Measurements from ENCODE around the gene CYTIP. TPM values are rescaled to one million over a fixed set of nuclear protein-coding genes. Genes with fewer than 3 reads are reported as not detected.

Gene CYTIP
- total RNA-seq, 1 experiment from 2014 or later, result 1.2 TPM

GRCh38 chr2:157459486-157459885, 15.6 kb upstream of the CYTIP start (continued):
- TF ChIP-seq E2F1 (CRISPR knock-in tag; IDR thresholded peaks at IDR 0.05), result no peak
- no peak for TF ChIP-seq IRF1 (CRISPR knock-in tag; IDR thresholded peaks at IDR 0.05)
- TF ChIP-seq JUN (CRISPR knock-in tag; IDR thresholded peaks at IDR 0.05), result no peak

GRCh38 chr2:157447741-157448140, 3.9 kb upstream of the CYTIP start:
- CTCF ChIA-PET, result interaction anchor here (2.0 kb wide), 1 partner anchor 120 kb away, joined by 5 read pairs; no protein-coding TSS in a partner anchor
- no peak for ATAC-seq

More at GRCh38 chr2:157447741-157448140, 3.9 kb upstream of the CYTIP start:
- Mint-ChIP-seq H3K9me3 (no peaks in the 10 kb centered on the region), H3K4me3 (no peak overlapping the region), H3K36me3 (no peaks in the 10 kb centered on the region), H3K27me3 (ENCODE audit: low read depth) (no peaks in the 10 kb centered on the region), H3K4me1 (no peaks in the 10 kb centered on the region), H3K27ac (no peak overlapping the region)
- POLR2A ChIA-PET, result no interaction called here
- DNase-seq (ENCODE audit: low spot score), result no peak
- TF ChIP-seq PREB (CRISPR knock-in tag; IDR thresholded peaks at IDR 0.05; ENCODE audit: borderline replicate concordance) (no peak), ZNF281 (CRISPR knock-in tag; IDR thresholded peaks at IDR 0.05) (no peak), ERG (CRISPR knock-in tag; IDR thresholded peaks at IDR 0.05) (no peak), ZBTB43 (CRISPR knock-in tag; IDR thresholded peaks at IDR 0.05) (no peak), ZSCAN18 (CRISPR knock-in tag; IDR thresholded peaks at IDR 0.05) (no peak), PRRX2 (CRISPR knock-in tag; IDR thresholded peaks at IDR 0.05) (no peak), ZNF425 (CRISPR knock-in tag; conservative IDR thresholded peaks at IDR 0.05) (no peak)
